WTC11 (cell line): ENCODE results near the gene TSSK2. TPM values are rescaled to one million over a fixed set of nuclear protein-coding genes. Genes with fewer than 3 reads are reported as not detected.

ENCODE experiments used
- ATAC-seq: fragments of 200-7000 bp; cut with Tn5 transposase; 2 replicates; pipeline ENCODE4 v1.10.0; 2021; ENCODE audit warnings: mild to moderate bottlenecking, moderate library complexity
- CTCF ChIA-PET: fragments of 300-600 bp; sonication (Branson Sonifier 250); formaldehyde crosslinking; loops from one replicate; lab custom pipeline; 2021; ENCODE audit warnings: antibody characterized with exemption; lab: Charles Lee
- POLR2A ChIA-PET: fragments of 350-600 bp; sonication (Branson Sonifier 250); formaldehyde crosslinking; loops from one replicate; lab custom pipeline; 2021; ENCODE audit warnings: antibody characterized with exemption; lab: Charles Lee
- DNase-seq: peaks from one replicate; pipeline ENCODE4 v3.0.0; 2021; ENCODE audit warnings: low spot score
- H3K27ac Mint-ChIP-seq: 2 replicates; pipeline ENCODE4 v1.8.0; 2021; ENCODE audit warnings: mixed read lengths
- H3K27me3 Mint-ChIP-seq: 2 replicates; pipeline ENCODE4 v1.8.0; 2021; ENCODE audit warnings: low read depth, mild to moderate bottlenecking, moderate library complexity, mixed read lengths
- H3K36me3 Mint-ChIP-seq: 2 replicates; pipeline ENCODE4 v1.8.0; 2021; ENCODE audit warnings: mixed read lengths
- H3K4me1 Mint-ChIP-seq: 2 replicates; pipeline ENCODE4 v1.8.0; 2022; ENCODE audit warnings: mixed read lengths
- H3K4me3 Mint-ChIP-seq: 2 replicates; pipeline ENCODE4 v1.8.0; 2021; ENCODE audit warnings: mild to moderate bottlenecking, moderate library complexity, mixed read lengths
- H3K9me3 Mint-ChIP-seq: 2 replicates; pipeline ENCODE4 v1.8.0; 2021; ENCODE audit warnings: mixed read lengths
- ATF6 ChIP-seq: sonication (generic); formaldehyde crosslinking; IDR thresholded peaks from 2 replicates; pipeline ENCODE4 v1.8.1; 2023; ENCODE audit warnings: mild to moderate bottlenecking, missing genetic modification reagents
- FOXP4 ChIP-seq: sonication (generic); formaldehyde crosslinking; IDR thresholded peaks from 2 replicates; pipeline ENCODE4 v1.8.0; 2022; ENCODE audit warnings: mild to moderate bottlenecking, missing genetic modification reagents
- GABPB1 ChIP-seq: sonication (generic); formaldehyde crosslinking; IDR thresholded peaks from 2 replicates; pipeline ENCODE4 v1.8.1; 2023; ENCODE audit warnings: mild to moderate bottlenecking, missing genetic modification reagents
- GRHL2 ChIP-seq: fragments of 250-450 bp; sonication (Bioruptor Pico); IDR thresholded peaks from 2 replicates; pipeline ENCODE4 v1.8.0; 2022; ENCODE audit warnings: mild to moderate bottlenecking, moderate library complexity; ENCODE audit not compliant: insufficient replicate concordance, severe bottlenecking
- IRF2 ChIP-seq: sonication (generic); formaldehyde crosslinking; IDR thresholded peaks from 2 replicates; pipeline ENCODE4 v1.8.0; 2022; ENCODE audit warnings: low read depth, missing genetic modification reagents, borderline replicate concordance
- KAT7 ChIP-seq: sonication (generic); formaldehyde crosslinking; IDR thresholded peaks from 2 replicates; pipeline ENCODE4 v1.8.1; 2023; ENCODE audit warnings: missing genetic modification reagents, mild to moderate bottlenecking, borderline replicate concordance
- MYBL2 ChIP-seq: sonication (generic); formaldehyde crosslinking; IDR thresholded peaks from 2 replicates; pipeline ENCODE4 v1.8.1; 2023; ENCODE audit warnings: mild to moderate bottlenecking, moderate library complexity, missing genetic modification reagents
- NFE2L1 ChIP-seq: sonication (generic); formaldehyde crosslinking; IDR thresholded peaks from 2 replicates; pipeline ENCODE4 v1.8.1; 2023; ENCODE audit warnings: missing genetic modification reagents
- PRRX2 ChIP-seq: fragments of 250-450 bp; sonication (Bioruptor Pico); IDR thresholded peaks from 2 replicates; pipeline ENCODE4 v1.8.0; 2021; ENCODE audit warnings: mild to moderate bottlenecking
- SMAD3 ChIP-seq: sonication (generic); formaldehyde crosslinking; IDR thresholded peaks from 2 replicates; pipeline ENCODE4 v1.8.0; 2022; ENCODE audit warnings: missing genetic modification reagents, mild to moderate bottlenecking, borderline replicate concordance
- SMAD4 ChIP-seq: sonication (generic); formaldehyde crosslinking; IDR thresholded peaks from 2 replicates; pipeline ENCODE4 v1.8.0; 2022; ENCODE audit warnings: mild to moderate bottlenecking, missing genetic modification reagents
- TCF7 ChIP-seq: sonication (generic); formaldehyde crosslinking; IDR thresholded peaks from 2 replicates; pipeline ENCODE4 v1.8.0; 2022; ENCODE audit warnings: mild to moderate bottlenecking, low read depth, missing genetic modification reagents, moderate library complexity
- TP53 ChIP-seq: sonication (generic); formaldehyde crosslinking; IDR thresholded peaks from 2 replicates; pipeline ENCODE4 v1.8.1; 2023; ENCODE audit warnings: mild to moderate bottlenecking, missing genetic modification reagents
- total RNA-seq: library from RNA; stranded (reverse); gene quantifications from 3 replicates; pipeline ENCODE4 v1.2.3, GENCODE V29; 2021
- TF ChIP-seq, protein P1 (sequence below): sonication (generic); formaldehyde crosslinking; IDR thresholded peaks from 2 replicates; pipeline ENCODE4 v1.8.1; 2023; ENCODE audit warnings: mild to moderate bottlenecking, missing genetic modification reagents, borderline replicate concordance
- TF ChIP-seq, protein P2 (sequence below): fragments of 250-450 bp; sonication (Bioruptor Pico); conservative IDR thresholded peaks from 2 replicates; pipeline ENCODE4 v1.9.0; 2021; ENCODE audit warnings: mild to moderate bottlenecking
- TF ChIP-seq, protein P3 (sequence below): fragments of 250-450 bp; sonication (Bioruptor Pico); IDR thresholded peaks from 2 replicates; pipeline ENCODE4 v1.9.0; 2021; ENCODE audit warnings: moderate library complexity, mild to moderate bottlenecking, inconsistent platforms, borderline replicate concordance

The TSSK2 gene
- total RNA-seq, 1 experiment from 2014 or later: not detected

DNA sequence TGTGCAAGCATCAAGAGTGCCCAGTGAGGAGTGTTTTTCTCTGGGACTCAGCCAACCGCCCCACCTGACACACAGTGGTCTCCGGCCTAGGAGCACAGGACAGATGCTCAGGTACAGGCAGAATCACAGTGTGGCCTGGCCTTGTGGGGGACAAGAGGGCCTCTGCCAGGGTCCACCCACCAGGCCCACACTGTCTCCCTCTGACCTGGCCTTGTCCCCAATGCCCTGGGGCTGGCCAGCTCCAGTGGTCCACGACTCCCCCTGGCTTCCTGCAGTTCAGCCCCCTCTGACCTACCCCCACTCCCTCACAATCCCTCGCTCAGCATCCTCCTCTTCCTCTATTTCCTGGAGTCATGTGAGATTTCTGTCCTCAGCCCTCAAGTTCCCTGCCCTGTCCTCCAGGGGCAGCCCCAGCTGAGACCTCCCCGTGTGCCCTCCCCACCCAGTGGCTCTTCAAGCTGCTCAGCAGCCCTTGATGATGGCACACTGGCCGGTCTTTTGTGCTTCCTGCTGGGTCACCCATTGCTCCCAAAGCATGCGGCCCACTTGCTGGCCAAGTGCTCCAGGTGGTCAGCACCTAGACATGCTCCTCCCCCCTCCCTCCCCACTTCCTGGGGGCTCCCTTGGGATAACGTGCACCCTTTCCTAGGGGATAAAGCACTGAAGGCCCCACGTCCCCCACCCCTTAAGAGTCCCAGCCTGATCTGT lies 1.7 kb downstream of the TSSK2 start:
- TF ChIP-seq, protein P1, sequence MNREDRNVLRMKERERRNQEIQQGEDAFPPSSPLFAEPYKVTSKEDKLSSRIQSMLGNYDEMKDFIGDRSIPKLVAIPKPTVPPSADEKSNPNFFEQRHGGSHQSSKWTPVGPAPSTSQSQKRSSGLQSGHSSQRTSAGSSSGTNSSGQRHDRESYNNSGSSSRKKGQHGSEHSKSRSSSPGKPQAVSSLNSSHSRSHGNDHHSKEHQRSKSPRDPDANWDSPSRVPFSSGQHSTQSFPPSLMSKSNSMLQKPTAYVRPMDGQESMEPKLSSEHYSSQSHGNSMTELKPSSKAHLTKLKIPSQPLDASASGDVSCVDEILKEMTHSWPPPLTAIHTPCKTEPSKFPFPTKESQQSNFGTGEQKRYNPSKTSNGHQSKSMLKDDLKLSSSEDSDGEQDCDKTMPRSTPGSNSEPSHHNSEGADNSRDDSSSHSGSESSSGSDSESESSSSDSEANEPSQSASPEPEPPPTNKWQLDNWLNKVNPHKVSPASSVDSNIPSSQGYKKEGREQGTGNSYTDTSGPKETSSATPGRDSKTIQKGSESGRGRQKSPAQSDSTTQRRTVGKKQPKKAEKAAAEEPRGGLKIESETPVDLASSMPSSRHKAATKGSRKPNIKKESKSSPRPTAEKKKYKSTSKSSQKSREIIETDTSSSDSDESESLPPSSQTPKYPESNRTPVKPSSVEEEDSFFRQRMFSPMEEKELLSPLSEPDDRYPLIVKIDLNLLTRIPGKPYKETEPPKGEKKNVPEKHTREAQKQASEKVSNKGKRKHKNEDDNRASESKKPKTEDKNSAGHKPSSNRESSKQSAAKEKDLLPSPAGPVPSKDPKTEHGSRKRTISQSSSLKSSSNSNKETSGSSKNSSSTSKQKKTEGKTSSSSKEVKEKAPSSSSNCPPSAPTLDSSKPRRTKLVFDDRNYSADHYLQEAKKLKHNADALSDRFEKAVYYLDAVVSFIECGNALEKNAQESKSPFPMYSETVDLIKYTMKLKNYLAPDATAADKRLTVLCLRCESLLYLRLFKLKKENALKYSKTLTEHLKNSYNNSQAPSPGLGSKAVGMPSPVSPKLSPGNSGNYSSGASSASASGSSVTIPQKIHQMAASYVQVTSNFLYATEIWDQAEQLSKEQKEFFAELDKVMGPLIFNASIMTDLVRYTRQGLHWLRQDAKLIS (CRISPR knock-in tag): no peak
- TF ChIP-seq ATF6 (CRISPR knock-in tag): no peak
- TF ChIP-seq KAT7 (CRISPR knock-in tag): no peak
- TF ChIP-seq, protein P2, sequence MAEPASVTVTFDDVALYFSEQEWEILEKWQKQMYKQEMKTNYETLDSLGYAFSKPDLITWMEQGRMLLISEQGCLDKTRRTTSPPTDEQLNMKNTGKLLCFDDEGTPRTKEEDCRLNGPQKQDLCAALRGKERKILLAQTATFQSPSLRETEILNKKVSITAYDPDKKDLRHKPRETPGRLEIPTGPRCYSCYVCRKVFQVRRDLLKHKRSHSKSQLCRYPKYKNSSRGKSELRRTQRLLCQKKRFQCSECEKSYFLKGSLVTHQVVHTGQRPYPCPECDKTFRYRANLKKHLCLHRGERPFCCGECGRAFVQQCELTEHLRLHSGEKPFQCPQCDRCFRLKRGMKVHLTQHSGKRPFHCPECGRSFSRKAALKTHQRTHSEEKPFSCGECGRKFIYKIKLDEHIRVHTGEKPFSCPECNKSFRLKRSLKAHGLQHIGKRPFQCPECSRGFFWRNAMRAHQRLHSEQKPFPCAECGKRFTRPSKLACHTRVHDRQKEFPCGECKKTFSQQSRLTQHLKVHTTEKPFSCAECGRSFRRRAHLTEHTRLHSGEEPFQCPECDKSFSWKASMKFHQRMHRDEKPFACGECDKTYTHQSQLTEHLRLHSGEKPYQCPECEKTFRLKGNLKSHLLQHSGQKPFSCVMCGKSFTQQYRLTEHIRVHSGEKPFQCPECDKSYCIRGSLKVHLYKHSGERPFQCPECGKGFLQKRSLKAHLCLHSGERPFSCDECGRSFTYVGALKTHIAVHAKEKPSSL (CRISPR knock-in tag): no peak
- no peak for TF ChIP-seq SMAD4 (CRISPR knock-in tag)
- no peak for TF ChIP-seq TP53
- TF ChIP-seq TCF7: no peak
- no peak for TF ChIP-seq IRF2 (CRISPR knock-in tag)
- TF ChIP-seq NFE2L1: no peak
- TF ChIP-seq, protein P3, sequence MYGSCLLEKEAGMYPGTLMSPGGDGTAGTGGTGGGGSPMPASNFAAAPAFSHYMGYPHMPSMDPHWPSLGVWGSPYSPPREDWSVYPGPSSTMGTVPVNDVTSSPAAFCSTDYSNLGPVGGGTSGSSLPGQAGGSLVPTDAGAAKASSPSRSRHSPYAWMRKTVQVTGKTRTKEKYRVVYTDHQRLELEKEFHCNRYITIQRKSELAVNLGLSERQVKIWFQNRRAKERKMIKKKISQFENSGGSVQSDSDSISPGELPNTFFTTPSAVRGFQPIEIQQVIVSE (CRISPR knock-in tag): no peak
- no peak for TF ChIP-seq SMAD3 (CRISPR knock-in tag)
- no peak for TF ChIP-seq FOXP4
- TF ChIP-seq GRHL2 (CRISPR knock-in tag): no peak
- no peak for TF ChIP-seq PRRX2 (CRISPR knock-in tag)
- no peak for TF ChIP-seq MYBL2 (CRISPR knock-in tag)
- no peak for TF ChIP-seq GABPB1 (CRISPR knock-in tag)
- H3K4me3 Mint-ChIP-seq: no peak overlapping the region
- DNase-seq (no peak), ATAC-seq (no peak)
- peaks cover 20% of the 10 kb centered on the region for H3K36me3 Mint-ChIP-seq
- ChIA-PET CTCF (interaction anchor here (1.9 kb wide), 1 partner anchor 12 kb away, joined by 7 read pairs; the partner anchor contains the start of gene ESS2), POLR2A (no interaction called here)
- no peak overlapping the region for H3K27ac Mint-ChIP-seq
- H3K4me1 Mint-ChIP-seq: no peaks in the 10 kb centered on the region
- H3K9me3 Mint-ChIP-seq: no peaks in the 10 kb centered on the region
- no peaks in the 10 kb centered on the region for H3K27me3 Mint-ChIP-seq
